ENCODE results near the gene B3GAT3. TPM values are rescaled to one million over a fixed set of nuclear protein-coding genes. Genes with fewer than 3 reads are reported as not detected.

Gene B3GAT3
- total and polyA plus RNA-seq, 8 donors: 5.2 to 50.8 (median 19.7) TPM

DNA sequence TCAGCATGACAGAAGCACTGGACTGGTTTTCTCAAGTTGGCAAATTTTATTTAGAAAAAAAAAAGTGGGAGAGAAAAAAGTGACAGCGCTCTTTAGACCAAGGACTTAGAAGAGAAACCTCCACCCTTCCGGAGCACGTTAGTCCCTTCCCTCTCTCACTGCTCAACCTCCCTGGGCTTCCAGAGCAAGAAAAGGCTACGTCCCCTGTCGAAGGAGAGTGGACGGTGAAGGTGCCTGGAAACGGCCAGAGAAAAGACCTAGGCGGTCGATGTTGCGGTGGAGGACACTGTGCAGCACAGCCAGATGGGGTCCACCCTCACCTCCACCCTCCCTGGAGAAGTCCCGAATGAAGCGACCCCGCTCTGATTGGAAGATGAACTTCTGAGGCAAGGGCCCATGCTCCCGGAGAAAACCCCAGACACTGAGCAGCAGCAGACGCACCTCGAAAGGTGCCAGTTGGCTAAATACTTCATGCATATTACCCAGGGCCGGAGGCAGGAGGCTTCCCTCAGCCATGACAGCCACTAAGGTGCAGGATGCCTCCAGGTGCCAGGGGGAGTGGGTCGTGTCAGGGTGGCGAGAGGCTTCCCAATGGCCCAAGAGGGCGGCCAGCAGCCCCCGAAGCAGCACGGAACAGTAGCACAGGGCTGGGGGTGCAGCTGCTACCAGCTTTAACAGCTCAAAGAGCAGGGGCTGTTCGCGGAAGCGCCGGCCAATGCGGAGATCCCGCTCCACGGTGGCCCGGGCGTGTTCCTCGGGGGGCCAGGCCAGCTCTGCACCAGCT is 25.2 kb upstream of the B3GAT3 start:
- Histone ChIP-seq H3K9me3 (no peaks in the 10 kb centered on the region), H3K4me1 (peaks cover 29 to 57% (median 47%) of the 10 kb centered on the region in 4 donors), H3K27me3 (no peaks in the 10 kb centered on the region), H3K36me3 (peaks cover 40 to 60% (median 54%) of the 10 kb centered on the region in 4 donors), H3K27ac (peak overlapping the region; percentile 25 to 94 (median 89)), H3K4me3 (peak overlapping the region in 3 of 4 donors; percentile 79 to 98 (median 89))
- DNase-seq: no peak
- WGBS, 5 donors: 46 to 64% (median 58%) methylated on average over 20 to 32 of the region's 32 CpGs
- TF ChIP-seq, protein P1, sequence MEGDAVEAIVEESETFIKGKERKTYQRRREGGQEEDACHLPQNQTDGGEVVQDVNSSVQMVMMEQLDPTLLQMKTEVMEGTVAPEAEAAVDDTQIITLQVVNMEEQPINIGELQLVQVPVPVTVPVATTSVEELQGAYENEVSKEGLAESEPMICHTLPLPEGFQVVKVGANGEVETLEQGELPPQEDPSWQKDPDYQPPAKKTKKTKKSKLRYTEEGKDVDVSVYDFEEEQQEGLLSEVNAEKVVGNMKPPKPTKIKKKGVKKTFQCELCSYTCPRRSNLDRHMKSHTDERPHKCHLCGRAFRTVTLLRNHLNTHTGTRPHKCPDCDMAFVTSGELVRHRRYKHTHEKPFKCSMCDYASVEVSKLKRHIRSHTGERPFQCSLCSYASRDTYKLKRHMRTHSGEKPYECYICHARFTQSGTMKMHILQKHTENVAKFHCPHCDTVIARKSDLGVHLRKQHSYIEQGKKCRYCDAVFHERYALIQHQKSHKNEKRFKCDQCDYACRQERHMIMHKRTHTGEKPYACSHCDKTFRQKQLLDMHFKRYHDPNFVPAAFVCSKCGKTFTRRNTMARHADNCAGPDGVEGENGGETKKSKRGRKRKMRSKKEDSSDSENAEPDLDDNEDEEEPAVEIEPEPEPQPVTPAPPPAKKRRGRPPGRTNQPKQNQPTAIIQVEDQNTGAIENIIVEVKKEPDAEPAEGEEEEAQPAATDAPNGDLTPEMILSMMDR (IDR thresholded peaks at IDR 0.05): no peak
- TF ChIP-seq POLR2AphosphoS5 (IDR thresholded peaks at IDR 0.05) (no peak), POLR2A (IDR thresholded peaks at IDR 0.05) (no peak), EP300 (IDR thresholded peaks at IDR 0.05) (no peak)
- intact Hi-C loops (cut with DNase I; ENCODE audit: low total_unique reads): no loop called here

GRCh38 chr11:62645946-62646824 is 24.4 kb upstream of the B3GAT3 start, which contains the start of gene GANAB:
GANAB (minus strand) TSS chr11:62646613; CDS start chr11:62646599, 14 bp downstream.
- H3K4me1 ChIP-seq: peaks cover 21 to 52% (median 39%) of the 10 kb centered on the region in 4 donors
- H3K36me3 ChIP-seq: peaks cover 40 to 62% (median 55%) of the 10 kb centered on the region in 4 donors
- H3K27me3 ChIP-seq: no peaks in the 10 kb centered on the region
- peak; percentile 99 to 100 for DNase-seq
- intact Hi-C loops (cut with DNase I; ENCODE audit: low total_unique reads): no loop called here
- peak within 1 kb of the TSS; percentile 68 to 98 (median 84) for H3K4me3 ChIP-seq
- H3K27ac ChIP-seq: peak within 1 kb of the TSS; percentile 89 to 94 (median 92)
- H3K9me3 ChIP-seq: no peaks in the 10 kb centered on the region
- TF ChIP-seq POLR2AphosphoS5 (IDR thresholded peaks at IDR 0.05) (peak; percentile 85 to 94 (median 87)), POLR2A (IDR thresholded peaks at IDR 0.05) (peak in 2 of 4 donors; percentile 36 to 62), EP300 (IDR thresholded peaks at IDR 0.05) (no peak)
- TF ChIP-seq, protein P1 (IDR thresholded peaks at IDR 0.05): no peak
- 0% methylated on average over 40 to 73 of the region's 73 CpGs for WGBS, 5 donors

GRCh38 chr11:62645671-62645945 is 23.8 kb upstream of the B3GAT3 start:
- peaks cover 20 to 51% (median 35%) of the 10 kb centered on the region in 4 donors for H3K4me1 ChIP-seq
- no peaks in the 10 kb centered on the region for H3K27me3 ChIP-seq
- DNase-seq: no peak
- no peaks in the 10 kb centered on the region for H3K9me3 ChIP-seq
- TF ChIP-seq EP300 (IDR thresholded peaks at IDR 0.05) (no peak), POLR2A (IDR thresholded peaks at IDR 0.05) (no peak), POLR2AphosphoS5 (IDR thresholded peaks at IDR 0.05) (no peak)
- TF ChIP-seq, protein P1 (IDR thresholded peaks at IDR 0.05): no peak
- 9 to 13% (median 12%) methylated on average over 11 of the region's 11 CpGs for WGBS, 5 donors
- intact Hi-C loops (cut with DNase I; ENCODE audit: low total_unique reads): no loop called here
- H3K36me3 ChIP-seq: peaks cover 40 to 62% (median 55%) of the 10 kb centered on the region in 4 donors
- peak overlapping the region; percentile 68 to 98 (median 84) for H3K4me3 ChIP-seq
- peak overlapping the region; percentile 89 to 94 (median 92) for H3K27ac ChIP-seq

DNA sequence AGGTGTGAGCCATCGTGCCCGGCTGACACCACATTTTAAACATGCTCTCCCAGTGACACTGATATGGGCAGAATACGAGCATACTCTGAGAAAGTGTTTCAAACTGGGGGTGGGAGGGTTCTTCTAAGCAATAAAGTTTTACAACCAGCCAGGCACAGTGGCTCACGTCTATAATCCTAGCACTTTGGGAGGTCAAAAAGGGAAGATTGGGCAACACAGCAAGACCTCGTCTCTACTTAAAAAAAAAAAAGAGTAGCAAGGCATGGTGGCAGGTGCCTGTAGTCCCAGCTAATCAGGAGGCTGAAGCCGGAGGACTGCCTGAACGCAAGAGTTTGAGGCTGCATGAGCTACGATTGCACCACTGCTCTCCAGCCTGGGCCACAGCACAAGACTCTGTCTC is 22.4 kb upstream of the B3GAT3 start:
- intact Hi-C loops (cut with DNase I; ENCODE audit: low total_unique reads): no loop called here

More for the DNA sequence above, 22.4 kb upstream of the B3GAT3 start:
- Histone ChIP-seq H3K4me1 (peaks cover 20 to 49% (median 35%) of the 10 kb centered on the region in 4 donors), H3K9me3 (no peaks in the 10 kb centered on the region), H3K27ac (peak overlapping the region in 1 of 5 donors; percentile 22), H3K4me3 (peak overlapping the region in 1 of 4 donors; percentile 98), H3K36me3 (peaks cover 35 to 57% (median 53%) of the 10 kb centered on the region in 4 donors), H3K27me3 (no peaks in the 10 kb centered on the region)
- TF ChIP-seq EP300 (IDR thresholded peaks at IDR 0.05) (no peak), POLR2A (IDR thresholded peaks at IDR 0.05) (no peak), POLR2AphosphoS5 (IDR thresholded peaks at IDR 0.05) (no peak)
- TF ChIP-seq, protein P1 (IDR thresholded peaks at IDR 0.05): no peak
- WGBS, 5 donors: 81 to 91% (median 87%) methylated on average over 8 of the region's 8 CpGs
- no peak for DNase-seq
